Measurements from ENCODE around the gene GLRB. TPM values are rescaled to one million over a fixed set of nuclear protein-coding genes. Genes with fewer than 3 reads are reported as not detected.
"Not testable (repeated sequence)": the region's sequence is repeated elsewhere in the genome, so short reads cannot be mapped to it uniquely, and the experiment has no call there.

Gene GLRB
- total RNA-seq, 4 donors from 2014 or later, result 0.27 to 1.3 (median 0.65) TPM

DNA sequence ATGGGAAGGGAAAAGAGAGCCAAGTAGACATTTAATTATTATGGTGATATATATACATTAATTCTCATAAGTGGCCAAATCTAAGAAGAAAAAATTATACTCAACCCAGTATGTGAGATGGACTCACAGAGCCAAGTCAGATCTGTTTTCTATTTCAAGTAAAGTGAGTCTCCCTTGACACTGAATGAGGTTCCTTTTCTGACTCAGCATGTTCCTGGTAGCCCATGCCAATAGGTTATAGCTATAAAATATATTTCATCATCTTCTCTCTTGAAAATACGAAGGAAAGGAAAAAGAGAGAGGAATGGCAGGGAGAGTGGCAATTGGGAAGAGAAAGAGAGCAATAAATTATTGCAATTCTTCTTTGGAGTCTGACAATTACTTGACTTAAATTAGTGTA is 75.8 kb downstream of the GLRB start:
- intact Hi-C loops (cut with DNase I), result no loop called here
- Histone ChIP-seq H3K4me3 (no peak overlapping the region), H3K27ac (no peak overlapping the region), H3K36me3 (no peaks in the 10 kb centered on the region), H3K27me3 (no peaks in the 10 kb centered on the region), H3K9me3 (no peaks in the 10 kb centered on the region), H3K4me1 (no peaks in the 10 kb centered on the region)
- TF ChIP-seq POLR2A (IDR thresholded peaks at IDR 0.05), result no peak
- TF ChIP-seq, protein P1, sequence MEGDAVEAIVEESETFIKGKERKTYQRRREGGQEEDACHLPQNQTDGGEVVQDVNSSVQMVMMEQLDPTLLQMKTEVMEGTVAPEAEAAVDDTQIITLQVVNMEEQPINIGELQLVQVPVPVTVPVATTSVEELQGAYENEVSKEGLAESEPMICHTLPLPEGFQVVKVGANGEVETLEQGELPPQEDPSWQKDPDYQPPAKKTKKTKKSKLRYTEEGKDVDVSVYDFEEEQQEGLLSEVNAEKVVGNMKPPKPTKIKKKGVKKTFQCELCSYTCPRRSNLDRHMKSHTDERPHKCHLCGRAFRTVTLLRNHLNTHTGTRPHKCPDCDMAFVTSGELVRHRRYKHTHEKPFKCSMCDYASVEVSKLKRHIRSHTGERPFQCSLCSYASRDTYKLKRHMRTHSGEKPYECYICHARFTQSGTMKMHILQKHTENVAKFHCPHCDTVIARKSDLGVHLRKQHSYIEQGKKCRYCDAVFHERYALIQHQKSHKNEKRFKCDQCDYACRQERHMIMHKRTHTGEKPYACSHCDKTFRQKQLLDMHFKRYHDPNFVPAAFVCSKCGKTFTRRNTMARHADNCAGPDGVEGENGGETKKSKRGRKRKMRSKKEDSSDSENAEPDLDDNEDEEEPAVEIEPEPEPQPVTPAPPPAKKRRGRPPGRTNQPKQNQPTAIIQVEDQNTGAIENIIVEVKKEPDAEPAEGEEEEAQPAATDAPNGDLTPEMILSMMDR (IDR thresholded peaks at IDR 0.05), result no peak
- DNase-seq, result no peak
- WGBS, 2 donors, result 47 to 56% methylated on average over 1 of the region's 1 CpG

DNA sequence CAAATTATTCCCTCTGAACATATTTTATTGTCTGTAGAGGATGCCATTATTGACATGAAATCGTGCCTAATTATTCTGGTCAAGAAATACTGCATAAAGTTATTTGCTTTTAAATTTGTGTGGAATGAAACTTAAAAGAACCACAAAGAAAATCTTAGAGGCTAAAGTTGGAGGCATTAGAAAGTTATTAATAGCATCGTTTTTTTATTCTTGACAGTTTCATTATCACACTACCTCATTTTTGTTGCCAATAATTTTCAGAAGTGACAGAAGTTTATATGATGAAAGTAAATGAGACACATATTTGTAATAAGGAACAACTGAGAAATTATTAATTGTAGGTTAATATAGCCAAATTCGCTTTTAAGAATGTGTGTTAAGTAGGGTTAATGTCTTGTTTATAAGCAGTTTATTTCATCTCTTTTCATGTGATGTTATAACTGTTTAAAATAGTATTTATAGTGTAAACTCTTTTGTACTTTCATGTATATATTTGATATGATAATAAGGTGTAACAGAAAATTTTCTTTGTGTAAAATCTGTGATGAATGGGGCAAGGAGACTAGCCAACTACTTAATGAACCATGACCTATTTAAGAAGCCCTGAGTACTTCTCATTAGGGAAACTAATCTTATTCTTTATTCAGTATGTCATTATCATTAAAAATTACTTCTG is 90.1 kb downstream of the GLRB start:
- no peaks in the 10 kb centered on the region for H3K27me3 ChIP-seq
- no peak for DNase-seq
- H3K4me3 ChIP-seq, result no peak overlapping the region
- no peak overlapping the region for H3K27ac ChIP-seq
- H3K4me1 ChIP-seq, result no peaks in the 10 kb centered on the region
- no peaks in the 10 kb centered on the region for H3K36me3 ChIP-seq
- intact Hi-C loops (cut with DNase I), result no loop called here
- no peak for TF ChIP-seq POLR2A (IDR thresholded peaks at IDR 0.05)
- TF ChIP-seq, protein P1 (IDR thresholded peaks at IDR 0.05), result no peak
- 52 to 65% methylated on average over 3 of the region's 3 CpGs for WGBS, 2 donors
- no peaks in the 10 kb centered on the region for H3K9me3 ChIP-seq

- Histone ChIP-seq H3K36me3 (no peaks in the 10 kb centered on the region), H3K4me1 (no peaks in the 10 kb centered on the region), H3K27ac (no peak overlapping the region), H3K9me3 (no peaks in the 10 kb centered on the region), H3K4me3 (no peak overlapping the region), H3K27me3 (peaks cover 0 to 3% (median 0%) of the 10 kb centered on the region in 4 donors)
- WGBS, 2 donors, result 73 to 75% methylated on average over 5 of the region's 5 CpGs
- TF ChIP-seq, protein P1 (IDR thresholded peaks at IDR 0.05), result no peak
- TF ChIP-seq POLR2A (IDR thresholded peaks at IDR 0.05), result no peak
- intact Hi-C loops (cut with DNase I), result no loop called here
- DNase-seq, result no peak
Measured at GRCh38 chr4:157170321-157170720, 94.4 kb downstream of the GLRB start.

GRCh38 chr4:157172011-157172410 is 96.1 kb downstream of the GLRB start:
- WGBS, 2 donors, result 26 to 27% methylated on average over 3 of the region's 3 CpGs
- no peak overlapping the region for H3K4me3 ChIP-seq
- TF ChIP-seq, protein P1 (IDR thresholded peaks at IDR 0.05), result no peak
- no peak for TF ChIP-seq POLR2A (IDR thresholded peaks at IDR 0.05)
- no peak for DNase-seq
- no peaks in the 10 kb centered on the region for H3K9me3 ChIP-seq
- H3K4me1 ChIP-seq, result no peaks in the 10 kb centered on the region
- intact Hi-C loops (cut with DNase I), result no loop called here
- no peak overlapping the region for H3K27ac ChIP-seq
- H3K27me3 ChIP-seq, result peaks cover 0 to 3% (median 0%) of the 10 kb centered on the region in 4 donors
- no peaks in the 10 kb centered on the region for H3K36me3 ChIP-seq

DNA sequence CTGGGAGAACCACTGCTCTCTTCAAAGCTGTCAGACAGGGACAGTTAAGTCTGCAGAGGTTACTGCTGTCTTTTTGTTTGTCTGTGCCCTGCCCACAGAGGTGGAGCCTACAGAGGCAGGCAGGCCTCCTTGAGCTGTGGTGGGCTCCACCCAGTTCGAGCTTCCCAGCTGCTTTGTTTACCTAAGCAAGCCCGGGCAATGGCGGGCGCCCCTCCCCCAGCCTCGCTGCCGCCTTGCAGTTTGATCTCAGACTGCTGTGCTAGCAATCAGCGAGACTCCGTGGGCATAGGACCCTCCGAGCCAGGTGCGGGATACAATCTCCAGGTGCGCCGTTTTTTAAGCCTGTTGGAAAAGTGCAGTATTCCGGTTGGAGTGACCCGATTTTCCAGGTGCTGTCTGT is 104.3 kb downstream of the GLRB start:
- WGBS, 2 donors, result 73 to 100% methylated on average over 4 to 10 of the region's 14 CpGs
- H3K4me3 ChIP-seq; intact Hi-C loops (cut with DNase I); DNase-seq; H3K27me3 ChIP-seq; H3K36me3 ChIP-seq; H3K9me3 ChIP-seq; H3K27ac ChIP-seq; H3K4me1 ChIP-seq: not testable (repeated sequence)

DNA sequence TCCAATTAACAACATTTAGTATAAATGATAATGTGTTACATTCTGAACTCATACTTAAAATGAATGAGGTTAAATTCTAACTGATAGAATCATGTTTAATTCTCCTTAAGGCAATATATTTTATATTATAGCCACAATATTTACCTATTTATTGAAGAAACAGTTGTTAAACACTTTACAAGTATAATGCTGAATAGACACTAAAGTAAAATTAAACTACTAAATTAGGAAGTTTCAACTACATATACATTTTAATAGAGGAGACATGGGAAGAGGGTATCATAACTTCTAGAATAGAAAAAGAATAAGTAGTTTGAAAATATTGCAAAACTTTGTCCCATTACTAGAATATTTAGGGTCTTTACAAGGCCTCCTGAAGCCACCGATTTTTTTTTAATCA is 108.3 kb downstream of the GLRB start:
- TF ChIP-seq POLR2A (IDR thresholded peaks at IDR 0.05), result no peak
- TF ChIP-seq, protein P1 (IDR thresholded peaks at IDR 0.05), result no peak
- Histone ChIP-seq H3K27me3 (no peaks in the 10 kb centered on the region), H3K4me1 (no peaks in the 10 kb centered on the region), H3K27ac (no peak overlapping the region), H3K36me3 (no peaks in the 10 kb centered on the region), H3K9me3 (no peaks in the 10 kb centered on the region), H3K4me3 (no peak overlapping the region)
- WGBS, 2 donors, result 80 to 93% methylated on average over 1 of the region's 1 CpG
- intact Hi-C loops (cut with DNase I), result no loop called here
- DNase-seq, result no peak

Data from esophagus squamous epithelium (tissue), 5 donors.